ENCODE measurements around the gene P2RX6.
A peak's percentile ranks its signal among the peaks of the same experiment; 100 is the strongest.

Gene P2RX6

GRCh38 chr22:21074102-21074715 is 59.2 kb downstream of the P2RX6 start:
- Histone ChIP-seq H3K4me3 (ENCODE audit: insufficient read depth in 1 of 2, low read depth in 1 of 2, low read length in 2 of 2) (no peak overlapping the region), H3K4me2 (ENCODE audit: low read length, poor library complexity, severe bottlenecking) (no peak overlapping the region), H2BK5ac (ENCODE audit: low read depth, low read length, poor library complexity, severe bottlenecking) (no peak overlapping the region), H4K8ac (ENCODE audit: low read length) (no peak overlapping the region), H3K9ac (ENCODE audit: low read length) (no peak overlapping the region), H3K23ac (ENCODE audit: low read length in 2 of 2) (no peak overlapping the region), H2BK12ac (ENCODE audit: low read length in 2 of 2) (no peak overlapping the region), H3K4ac (ENCODE audit: low read depth in 1 of 2, low read length in 2 of 2) (no peak overlapping the region), H3K27me3 (ENCODE audit: control insufficient read depth in 1 of 2, insufficient read depth in 1 of 2, low read length in 2 of 2) (peaks cover 3 to 10% of the 10 kb centered on the region in 2 experiments), H4K91ac (ENCODE audit: low read length) (no peak overlapping the region), H2AK5ac (ENCODE audit: low read length, severe bottlenecking) (no peak overlapping the region), H3K18ac (ENCODE audit: low read depth in 1 of 2, low read length in 2 of 2) (no peak overlapping the region), H2AFZ (ENCODE audit: low read depth, low read length) (no peak overlapping the region), H3K36me3 (ENCODE audit: control insufficient read depth in 1 of 2, insufficient read depth in 2 of 2, low read depth in 1 of 2, low read length in 2 of 2) (no peaks in the 10 kb centered on the region), H3K27ac (ENCODE audit: low read length, poor library complexity, severe bottlenecking) (no peak overlapping the region), H3K9me3 (ENCODE audit: control insufficient read depth, low read length) (peaks cover 6% of the 10 kb centered on the region), H2BK120ac (ENCODE audit: low read depth, low read length) (no peak overlapping the region), H3K4me1 (ENCODE audit: control insufficient read depth, insufficient read depth, low read depth, low read length) (no peaks in the 10 kb centered on the region), H2BK15ac (ENCODE audit: low read depth, poor library complexity, severe bottlenecking) (no peak overlapping the region), H3K79me1 (replicated peaks; ENCODE audit: low read length, poor library complexity, severe bottlenecking) (no peaks in the 10 kb centered on the region), H3K14ac (ENCODE audit: low read length in 2 of 2) (no peak overlapping the region)
- DNase-seq = peak; percentile 62
- WGBS = 26% methylated on average over 7 of the region's 7 CpGs

GRCh38 chr22:21075516-21076138 is 60.7 kb downstream of the P2RX6 start:
- peaks cover 3 to 10% of the 10 kb centered on the region in 2 experiments for H3K27me3 ChIP-seq (ENCODE audit: control insufficient read depth in 1 of 2, insufficient read depth in 1 of 2, low read length in 2 of 2)
- no peak overlapping the region for H3K27ac ChIP-seq (ENCODE audit: low read length, poor library complexity, severe bottlenecking)
- no peak overlapping the region for H2BK5ac ChIP-seq (ENCODE audit: low read depth, low read length, poor library complexity, severe bottlenecking)
- no peak overlapping the region for H3K9ac ChIP-seq (ENCODE audit: low read length)
- no peak for DNase-seq
- no peak overlapping the region for H3K23ac ChIP-seq (ENCODE audit: low read length in 2 of 2)
- H2AK5ac ChIP-seq (ENCODE audit: low read length, severe bottlenecking) = no peak overlapping the region
- no peak overlapping the region for H2BK12ac ChIP-seq (ENCODE audit: low read length in 2 of 2)
- no peak overlapping the region for H3K14ac ChIP-seq (ENCODE audit: low read length in 2 of 2)
- H2BK15ac ChIP-seq (ENCODE audit: low read depth, poor library complexity, severe bottlenecking) = no peak overlapping the region
- H4K91ac ChIP-seq (ENCODE audit: low read length) = no peak overlapping the region
- H2AFZ ChIP-seq (ENCODE audit: low read depth, low read length) = no peak overlapping the region
- H4K8ac ChIP-seq (ENCODE audit: low read length) = no peak overlapping the region
- WGBS = 96% methylated on average over 12 of the region's 14 CpGs
- no peak overlapping the region for H3K18ac ChIP-seq (ENCODE audit: low read depth in 1 of 2, low read length in 2 of 2)
- H3K9me3 ChIP-seq (ENCODE audit: control insufficient read depth, low read length) = peaks cover 6% of the 10 kb centered on the region
- H3K4me1 ChIP-seq (ENCODE audit: control insufficient read depth, insufficient read depth, low read depth, low read length) = no peaks in the 10 kb centered on the region
- no peaks in the 10 kb centered on the region for H3K36me3 ChIP-seq (ENCODE audit: control insufficient read depth in 1 of 2, insufficient read depth in 2 of 2, low read depth in 1 of 2, low read length in 2 of 2)
- H2BK120ac ChIP-seq (ENCODE audit: low read depth, low read length) = no peak overlapping the region
- H3K4ac ChIP-seq (ENCODE audit: low read depth in 1 of 2, low read length in 2 of 2) = no peak overlapping the region
- no peaks in the 10 kb centered on the region for H3K79me1 ChIP-seq (replicated peaks; ENCODE audit: low read length, poor library complexity, severe bottlenecking)
- no peak overlapping the region for H3K4me2 ChIP-seq (ENCODE audit: low read length, poor library complexity, severe bottlenecking)
- H3K4me3 ChIP-seq (ENCODE audit: insufficient read depth in 1 of 2, low read depth in 1 of 2, low read length in 2 of 2) = no peak overlapping the region

DNA sequence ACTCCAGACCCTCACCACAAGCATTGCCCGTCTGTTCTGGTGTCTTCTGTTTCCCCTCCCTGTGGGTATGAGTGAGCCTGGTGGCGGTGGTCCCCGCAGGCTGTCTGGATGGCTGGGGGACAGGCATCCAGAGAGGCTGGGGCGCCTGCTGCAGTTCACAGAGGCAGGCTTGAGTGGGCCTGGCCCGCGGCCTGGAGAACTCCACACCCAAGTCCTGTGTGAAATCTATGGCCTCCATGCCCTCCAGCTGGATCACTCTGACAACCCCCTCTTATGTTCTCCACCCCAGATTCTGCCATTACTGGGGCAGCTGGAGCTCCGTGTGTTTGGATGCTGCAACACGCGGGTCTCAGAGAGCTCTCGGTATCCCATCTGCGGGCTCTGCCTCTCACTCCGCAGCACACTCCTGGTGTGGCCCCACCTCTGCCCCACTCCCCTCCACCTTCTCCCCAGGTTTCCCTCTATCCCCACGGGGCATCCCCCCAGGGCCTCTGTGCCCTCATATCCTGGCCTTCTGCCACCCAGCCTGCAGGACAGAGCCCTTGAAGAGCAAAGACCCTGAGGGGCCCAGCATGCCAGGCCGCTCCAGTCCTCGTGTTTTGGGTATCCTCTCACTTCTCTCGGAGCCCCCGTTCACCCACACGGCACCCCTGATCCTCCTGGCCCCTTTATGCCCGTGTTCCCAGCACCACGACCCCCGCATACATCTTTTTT is 62.1 kb downstream of the P2RX6 start:
- Histone ChIP-seq H2BK120ac (ENCODE audit: low read depth, low read length) (no peak overlapping the region), H3K4me1 (ENCODE audit: control insufficient read depth, insufficient read depth, low read depth, low read length) (no peaks in the 10 kb centered on the region), H2BK15ac (ENCODE audit: low read depth, poor library complexity, severe bottlenecking) (no peak overlapping the region), H2BK5ac (ENCODE audit: low read depth, low read length, poor library complexity, severe bottlenecking) (no peak overlapping the region), H3K4ac (ENCODE audit: low read depth in 1 of 2, low read length in 2 of 2) (no peak overlapping the region), H3K79me1 (replicated peaks; ENCODE audit: low read length, poor library complexity, severe bottlenecking) (no peaks in the 10 kb centered on the region), H3K14ac (ENCODE audit: low read length in 2 of 2) (no peak overlapping the region), H3K27ac (ENCODE audit: low read length, poor library complexity, severe bottlenecking) (no peak overlapping the region), H4K91ac (ENCODE audit: low read length) (no peak overlapping the region), H3K27me3 (ENCODE audit: control insufficient read depth in 1 of 2, insufficient read depth in 1 of 2, low read length in 2 of 2) (peaks cover 3 to 6% of the 10 kb centered on the region in 2 experiments), H3K9ac (ENCODE audit: low read length) (no peak overlapping the region), H2AK5ac (ENCODE audit: low read length, severe bottlenecking) (no peak overlapping the region), H2AFZ (ENCODE audit: low read depth, low read length) (no peak overlapping the region), H2BK12ac (ENCODE audit: low read length in 2 of 2) (no peak overlapping the region), H4K8ac (ENCODE audit: low read length) (no peak overlapping the region), H3K36me3 (ENCODE audit: control insufficient read depth in 1 of 2, insufficient read depth in 2 of 2, low read depth in 1 of 2, low read length in 2 of 2) (no peaks in the 10 kb centered on the region), H3K18ac (ENCODE audit: low read depth in 1 of 2, low read length in 2 of 2) (no peak overlapping the region), H3K9me3 (ENCODE audit: control insufficient read depth, low read length) (no peaks in the 10 kb centered on the region), H3K4me2 (ENCODE audit: low read length, poor library complexity, severe bottlenecking) (no peak overlapping the region), H3K4me3 (ENCODE audit: insufficient read depth in 1 of 2, low read depth in 1 of 2, low read length in 2 of 2) (no peak overlapping the region), H3K23ac (ENCODE audit: low read length in 2 of 2) (no peak overlapping the region)
- DNase-seq = no peak
- WGBS = 95% methylated on average over 21 of the region's 21 CpGs

Measured in mesenchymal stem cell (in vitro differentiated cells and primary cell).